CD4-positive, alpha-beta T cell (primary cell): ENCODE measurements around the gene PSMB2. TPM values are rescaled to one million over a fixed set of nuclear protein-coding genes. Genes with fewer than 3 reads are reported as not detected.

Experiments used
- ATAC-seq: fragments of 200-7000 bp; cut with Tn5 transposase; one replicate; pipeline ENCODE4 v1.10.0; 2022; ENCODE audit warnings: mild to moderate bottlenecking; ENCODE audit not compliant: poor library complexity
- CTCF ChIA-PET: fragments of 350-600 bp; sonication (Branson Sonifier 250); formaldehyde crosslinking; loops from one replicate; lab custom pipeline; 2021; ENCODE audit warnings: antibody characterized with exemption, inconsistent platforms; lab: Charles Lee
- POLR2A ChIA-PET: fragments of 350-600 bp; sonication (Branson Sonifier 250); formaldehyde crosslinking; loops from one replicate; lab custom pipeline; 2021; ENCODE audit warnings: antibody characterized with exemption, inconsistent platforms; lab: Charles Lee
- DNase-seq, 14 experiments: peaks; one replicate each; pipeline ENCODE4 v3.0.0-alpha.2; 2013 to 2020; ENCODE audit warnings: mixed read lengths in 2 of 14
- H3K27ac ChIP-seq, 2 donors: one replicate each; pipeline versions ENCODE4 v1.5.1 to v1.7.0; 2013; ENCODE audit warnings: low read length in 2 of 2, low read depth in 1 of 2, mild to moderate bottlenecking in 1 of 2
- H3K27me3 ChIP-seq, 2 experiments: 1 replicate in 1 of 2; 2 replicates in 1 of 2; pipeline versions ENCODE4 v1.6.1 to v1.7.0; 2013; ENCODE audit warnings: low read length in 2 of 2, control low read depth in 1 of 2, mild to moderate bottlenecking in 1 of 2, moderate library complexity in 1 of 2; ENCODE audit not compliant: insufficient read depth in 2 of 2, control insufficient read depth in 1 of 2
- H3K36me3 ChIP-seq: one replicate; pipeline ENCODE4 v1.6.1; 2013; ENCODE audit warnings: low read length, control low read depth; ENCODE audit not compliant: insufficient read depth
- H3K4me1 ChIP-seq: one replicate; pipeline ENCODE4 v1.6.1; 2013; ENCODE audit warnings: low read length, control low read depth; ENCODE audit not compliant: insufficient read depth
- H3K4me3 ChIP-seq: one replicate; pipeline ENCODE4 v1.5.1; 2013; ENCODE audit warnings: mild to moderate bottlenecking, low read length, moderate library complexity
- H3K9me3 ChIP-seq, 2 experiments: 1 replicate in 1 of 2; 2 replicates in 1 of 2; pipeline versions ENCODE4 v1.6.1 to v1.7.0; 2013; ENCODE audit warnings: low read length in 2 of 2, mild to moderate bottlenecking in 2 of 2, control low read depth in 1 of 2, moderate library complexity in 1 of 2; ENCODE audit not compliant: control insufficient read depth in 1 of 2, insufficient read depth in 1 of 2
- H3K27ac Mint-ChIP-seq: one replicate; pipeline ENCODE4 v1.8.0; 2020; ENCODE audit warnings: mixed read lengths
- H3K27me3 Mint-ChIP-seq: one replicate; pipeline ENCODE4 v1.8.0; 2021; ENCODE audit warnings: mixed read lengths
- H3K36me3 Mint-ChIP-seq: one replicate; pipeline ENCODE4 v1.8.0; 2021; ENCODE audit warnings: low read depth, mixed read lengths
- H3K4me1 Mint-ChIP-seq: one replicate; pipeline ENCODE4 v1.8.0; 2021; ENCODE audit warnings: low read depth, mixed read lengths
- H3K4me3 Mint-ChIP-seq: one replicate; pipeline ENCODE4 v1.8.0; 2020; ENCODE audit warnings: mild to moderate bottlenecking, mixed read lengths
- H3K9me3 Mint-ChIP-seq: one replicate; pipeline ENCODE4 v1.8.0; 2020; ENCODE audit warnings: mixed read lengths
- intact Hi-C, 2 experiments: fragments of 100-400 bp; cut with DNase I in 1 of 2; cut with micrococcal nuclease in 1 of 2; formaldehyde crosslinking; loops; one replicate each; pipeline versions ENCODE4 v1.15.1 to v1.9.0; 2023 to 2025; cut with DNase I, micrococcal nuclease
- total RNA-seq, 174 experiments: library from RNA in 2 of 174; stranded (reverse) in 2 of 174; gene quantifications; one replicate each; pipeline ENCODE4 v1.2.3 and lab custom pipeline; 2021 to 2026
- TF ChIP-seq, protein P1 (sequence below): fragments of 200-600 bp; IDR thresholded peaks from one replicate; pipeline ENCODE4 v1.8.0; 2022; ENCODE audit warnings: antibody characterized with exemption, mild to moderate bottlenecking

The PSMB2 gene
- total RNA-seq, 2 experiments from 2014 or later, result 34.0 to 35.3 TPM

DNA sequence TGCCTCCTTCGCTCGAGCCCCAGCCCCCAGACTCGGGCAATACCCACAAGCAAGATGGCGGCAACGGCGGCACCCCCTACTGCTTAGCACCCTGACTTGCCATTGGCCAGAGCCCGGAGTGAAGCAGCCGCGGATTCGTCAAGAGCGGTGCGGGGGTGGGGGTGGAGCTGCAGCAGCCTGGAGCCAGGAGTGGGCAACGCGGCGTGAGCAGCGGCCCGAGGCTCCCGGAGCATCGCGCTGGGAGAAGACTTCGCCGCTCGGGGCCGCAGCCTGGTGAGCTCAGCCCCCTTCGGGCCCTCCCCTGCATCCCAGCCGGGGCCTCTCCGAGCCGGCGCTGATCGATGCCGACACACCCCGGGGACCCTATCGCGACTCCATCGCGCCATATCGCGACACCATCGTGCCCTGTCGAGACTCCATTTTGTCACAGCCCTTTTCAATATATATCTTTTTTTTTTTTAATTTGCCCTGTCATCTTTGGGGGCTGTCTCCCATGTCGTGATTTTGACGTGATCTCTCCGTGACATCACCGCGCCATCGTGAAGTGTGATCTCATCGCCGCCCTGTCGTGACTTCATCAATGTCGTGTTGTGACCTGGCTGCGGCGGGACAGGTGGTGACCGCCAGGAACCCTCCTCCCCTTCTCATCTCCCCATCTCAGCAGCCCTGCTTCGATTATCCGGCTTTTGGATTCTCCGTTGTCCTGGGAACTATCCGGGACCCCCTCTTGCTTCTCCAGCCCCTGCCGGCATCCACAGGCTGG, 83.5 kb downstream of the PSMB2 start, which contains the start of gene NCDN:
Gene NCDN, plus strand, starts transcription at position 189 of the 763 bp plus-strand sequence. Its CDS starts 392 bp downstream, at position 581.
- no peaks in the 10 kb centered on the region for H3K9me3 Mint-ChIP-seq
- peaks cover 74% of the 10 kb centered on the region for H3K4me1 Mint-ChIP-seq
- Histone ChIP-seq H3K36me3 (peaks cover 15% of the 10 kb centered on the region), H3K4me3 (peak within 1 kb of the TSS; percentile 98), H3K27ac (peak within 1 kb of the TSS; percentile 77 to 84), H3K4me1 (peaks cover 46% of the 10 kb centered on the region), H3K27me3 (no peaks in the 10 kb centered on the region), H3K9me3 (no peaks in the 10 kb centered on the region)
- H3K27ac Mint-ChIP-seq, result peak within 1 kb of the TSS; percentile 97
- H3K4me3 Mint-ChIP-seq, result peak within 1 kb of the TSS; percentile 100
- ChIA-PET POLR2A (interaction anchor here (0.6 to 3.2 kb wide), 24 partner anchors 9 to 1917 kb away, joined by 3 to 53 read pairs (median 5); partner anchors contain the start of genes AGO3, CLSPN, SFPQ and THRAP3), CTCF (interaction anchor here (2.4 kb wide), 1 partner anchor 107 kb away, joined by 9 read pairs; no protein-coding TSS in a partner anchor)
- TF ChIP-seq, protein P1, sequence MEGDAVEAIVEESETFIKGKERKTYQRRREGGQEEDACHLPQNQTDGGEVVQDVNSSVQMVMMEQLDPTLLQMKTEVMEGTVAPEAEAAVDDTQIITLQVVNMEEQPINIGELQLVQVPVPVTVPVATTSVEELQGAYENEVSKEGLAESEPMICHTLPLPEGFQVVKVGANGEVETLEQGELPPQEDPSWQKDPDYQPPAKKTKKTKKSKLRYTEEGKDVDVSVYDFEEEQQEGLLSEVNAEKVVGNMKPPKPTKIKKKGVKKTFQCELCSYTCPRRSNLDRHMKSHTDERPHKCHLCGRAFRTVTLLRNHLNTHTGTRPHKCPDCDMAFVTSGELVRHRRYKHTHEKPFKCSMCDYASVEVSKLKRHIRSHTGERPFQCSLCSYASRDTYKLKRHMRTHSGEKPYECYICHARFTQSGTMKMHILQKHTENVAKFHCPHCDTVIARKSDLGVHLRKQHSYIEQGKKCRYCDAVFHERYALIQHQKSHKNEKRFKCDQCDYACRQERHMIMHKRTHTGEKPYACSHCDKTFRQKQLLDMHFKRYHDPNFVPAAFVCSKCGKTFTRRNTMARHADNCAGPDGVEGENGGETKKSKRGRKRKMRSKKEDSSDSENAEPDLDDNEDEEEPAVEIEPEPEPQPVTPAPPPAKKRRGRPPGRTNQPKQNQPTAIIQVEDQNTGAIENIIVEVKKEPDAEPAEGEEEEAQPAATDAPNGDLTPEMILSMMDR, result no peak
- DNase-seq (peak; percentile 90 to 97 (median 94)), ATAC-seq (peak; percentile 89)
- peaks cover 77% of the 10 kb centered on the region for H3K36me3 Mint-ChIP-seq
- intact Hi-C loops, result loop anchor here (2.0 to 10.0 kb wide), 6 partner anchors 51 to 693 kb away; partner anchors contain the start of genes SFPQ (in 1 of the 2) and ZMYM6 (in 1 of the 2)
- no peaks in the 10 kb centered on the region for H3K27me3 Mint-ChIP-seq

DNA sequence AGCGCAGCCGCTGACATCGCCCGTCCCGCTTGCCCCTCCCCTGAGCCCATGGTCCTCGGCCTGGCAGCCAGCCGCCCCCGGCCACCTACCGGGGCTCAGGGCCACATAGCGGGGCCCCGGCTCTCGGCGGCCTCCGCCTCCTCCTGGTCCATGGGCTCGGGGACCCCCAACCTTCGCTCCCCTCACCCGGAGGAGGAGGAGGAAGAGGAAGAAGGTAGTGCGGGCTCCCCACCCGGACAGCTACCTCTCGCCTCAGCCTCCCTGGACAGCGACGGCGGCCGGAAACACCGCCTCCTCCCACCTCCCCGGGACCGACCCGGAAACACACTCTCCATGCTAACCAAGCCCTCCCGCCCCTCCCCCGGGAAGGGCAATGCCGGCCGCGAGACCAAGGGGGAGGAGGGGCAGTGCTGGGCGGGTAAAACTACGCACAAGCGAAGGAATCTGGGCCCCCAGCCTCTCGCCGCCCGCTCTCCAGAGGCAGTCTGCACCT, 84.2 kb downstream of the PSMB2 start, which contains the start of gene KIAA0319L:
Gene KIAA0319L, minus strand, starts transcription at position 286 of the 493 bp plus-strand sequence. CDS start 2,912 bp downstream, outside the sequence.
- peaks cover 47% of the 10 kb centered on the region for H3K4me1 ChIP-seq

More for the DNA sequence above, 84.2 kb downstream of the PSMB2 start, which contains the start of gene KIAA0319L:
- peaks cover 18% of the 10 kb centered on the region for H3K36me3 ChIP-seq
- TF ChIP-seq, protein P1, result no peak
- H3K4me3 Mint-ChIP-seq, result peak within 1 kb of the TSS; percentile 100
- ChIA-PET CTCF (interaction anchor here (0.6 to 2.0 kb wide), 3 partner anchors 12 to 157 kb away, joined by 4 to 10 read pairs (median 4); no protein-coding TSS in a partner anchor), POLR2A (interaction anchor here (0.7 to 3.2 kb wide), 24 partner anchors 8 to 1917 kb away, joined by 3 to 53 read pairs (median 5); partner anchors contain the start of genes AGO3, CLSPN, SFPQ and THRAP3)
- peaks cover 78% of the 10 kb centered on the region for H3K36me3 Mint-ChIP-seq
- peak within 1 kb of the TSS; percentile 77 to 84 for H3K27ac ChIP-seq
- peak; percentile 54 for ATAC-seq
- H3K4me3 ChIP-seq, result peak within 1 kb of the TSS; percentile 98
- DNase-seq, result peak in 3 of 14 experiments; percentile 69 to 84 (median 77)
- intact Hi-C loops, result loop anchor here (2.0 to 10.0 kb wide), 6 partner anchors 50 to 692 kb away; partner anchors contain the start of genes SFPQ (in 1 of the 2) and ZMYM6 (in 1 of the 2)
- no peaks in the 10 kb centered on the region for H3K9me3 Mint-ChIP-seq
- H3K4me1 Mint-ChIP-seq, result peaks cover 78% of the 10 kb centered on the region
- no peaks in the 10 kb centered on the region for H3K27me3 Mint-ChIP-seq
- H3K27ac Mint-ChIP-seq, result peak within 1 kb of the TSS; percentile 97
- no peaks in the 10 kb centered on the region for H3K27me3 ChIP-seq
- no peaks in the 10 kb centered on the region for H3K9me3 ChIP-seq
